Fibroblast of lung (primary cell): ENCODE data around the gene GPHN. TPM values are rescaled to one million over a fixed set of nuclear protein-coding genes. Genes with fewer than 3 reads are reported as not detected.

ENCODE experiments used
- DNase-seq, 2 donors: peaks; one replicate each; pipeline versions ENCODE4 v3.0.0 to v3.0.0-alpha.2; 2010; ENCODE audit warnings: low read depth in 2 of 2
- H2AFZ ChIP-seq: 2 replicates; pipeline ENCODE4 v1.5.1; 2012; ENCODE audit warnings: low read length, control low read depth, inconsistent platforms
- H3K27ac ChIP-seq: 2 replicates; pipeline ENCODE4 v1.5.1; 2011; ENCODE audit warnings: low read length, control low read depth; ENCODE audit not compliant: insufficient read depth
- H3K27me3 ChIP-seq: 2 replicates; pipeline ENCODE4 v1.5.1; 2011; ENCODE audit warnings: mild to moderate bottlenecking, low read length; ENCODE audit not compliant: control insufficient read depth, insufficient read depth
- H3K36me3 ChIP-seq: 2 replicates; pipeline ENCODE4 v1.5.1; 2011; ENCODE audit warnings: low read length; ENCODE audit not compliant: control insufficient read depth, insufficient read depth
- H3K4me1 ChIP-seq: 2 replicates; pipeline ENCODE4 v1.5.1; 2011; ENCODE audit warnings: low read length; ENCODE audit not compliant: control insufficient read depth, insufficient read depth; ENCODE audit errors: extremely low read depth
- H3K4me2 ChIP-seq: 2 replicates; pipeline ENCODE4 v1.5.1; 2011; ENCODE audit warnings: low read length, control low read depth; ENCODE audit not compliant: insufficient read depth; ENCODE audit errors: extremely low read depth
- H3K4me3 ChIP-seq, 4 experiments: fragments of 200-600 bp in 1 of 4; sonication (generic) in 1 of 4; replicated peaks in 1 of 4; 2 replicates each; pipeline ENCODE4 v1.5.1; 2011 to 2016; ENCODE audit warnings: low read length in 4 of 4, low read depth in 3 of 4, mild to moderate bottlenecking in 3 of 4, control low read depth in 2 of 4, inconsistent platforms in 1 of 4, mixed read lengths in 1 of 4; ENCODE audit not compliant: insufficient read depth in 1 of 4; ENCODE audit errors: control extremely low read depth in 1 of 4
- H3K79me2 ChIP-seq: 2 replicates; pipeline ENCODE4 v1.5.1; 2012; ENCODE audit warnings: mild to moderate bottlenecking, low read length, inconsistent platforms; ENCODE audit not compliant: control insufficient read depth, insufficient read depth
- H3K9ac ChIP-seq: 2 replicates; pipeline ENCODE4 v1.5.1; 2011; ENCODE audit warnings: mild to moderate bottlenecking, low read length, control low read depth; ENCODE audit not compliant: insufficient read depth
- H3K9me3 ChIP-seq: 2 replicates; pipeline ENCODE4 v1.5.1; 2012; ENCODE audit warnings: low read depth, low read length; ENCODE audit not compliant: control insufficient read depth, insufficient read depth
- H4K20me1 ChIP-seq: 2 replicates; pipeline ENCODE4 v1.5.1; 2011; ENCODE audit warnings: low read length; ENCODE audit not compliant: control insufficient read depth, insufficient read depth; ENCODE audit errors: extremely low read depth
- CTCF ChIP-seq, 2 donors: IDR thresholded peaks in 1 of 2; conservative IDR thresholded peaks in 1 of 2; 1 replicate in 1 of 2; 2 replicates in 1 of 2; pipeline ENCODE4 v1.5.1; 2011 to 2012; ENCODE audit warnings: low read length in 2 of 2, control low read depth in 1 of 2, inconsistent platforms in 1 of 2, low read depth in 1 of 2, mild to moderate bottlenecking in 1 of 2
- EZH2 ChIP-seq: IDR thresholded peaks from 2 replicates; pipeline ENCODE4 v1.5.1; 2012; ENCODE audit warnings: low read length, control low read depth, mild to moderate bottlenecking; ENCODE audit errors: missing control alignments
- polyA plus RNA-seq, 2 donors: library from polyadenylated mRNA; depleted of rRNA in 1 of 2; stranded (reverse) in 1 of 2; unstranded in 1 of 2; fragments of >200 nt; gene quantifications; 2 replicates each; pipeline ENCODE4 v1.2.1, GENCODE V29; 2011 to 2012; ENCODE audit warnings: missing spikeins in 1 of 2
- total RNA-seq: library from RNA; depleted of rRNA; stranded (reverse); fragments of >200 nt; gene quantifications from 2 replicates; pipeline ENCODE4 v1.2.1, GENCODE V29; 2014

The GPHN gene
- total and polyA plus RNA-seq, 2 donors (not counting 1 experiment from before 2014, with no cell fraction given) = 8.3 to 13.9 TPM

- no peak overlapping the region for H3K27ac ChIP-seq
- H3K4me2 ChIP-seq = no peak overlapping the region
- H4K20me1 ChIP-seq = no peaks in the 10 kb centered on the region
- no peaks in the 10 kb centered on the region for H3K79me2 ChIP-seq
- no peaks in the 10 kb centered on the region for H3K9me3 ChIP-seq
- no peak overlapping the region for H3K9ac ChIP-seq
- no peaks in the 10 kb centered on the region for H3K27me3 ChIP-seq
- H3K4me3 ChIP-seq = no peak overlapping the region
- no peak for TF ChIP-seq CTCF (conservative IDR thresholded peaks at IDR 0.05 in 1 of 2, IDR thresholded peaks at IDR 0.05 in 1 of 2; ENCODE audit: low read depth in 1 of 2, low read length in 2 of 2)
- no peak for TF ChIP-seq EZH2
- no peaks in the 10 kb centered on the region for H3K36me3 ChIP-seq
- H2AFZ ChIP-seq = no peak overlapping the region
- no peaks in the 10 kb centered on the region for H3K4me1 ChIP-seq
- DNase-seq = no peak
These were observed 464.5 kb downstream of the GPHN start for GRCh38 chr14:66972469-66972868.

GRCh38 chr14:66974397-66975025 is 466.6 kb downstream of the GPHN start:
- Histone ChIP-seq H4K20me1 (no peaks in the 10 kb centered on the region), H3K36me3 (no peaks in the 10 kb centered on the region), H3K79me2 (no peaks in the 10 kb centered on the region), H3K9me3 (no peaks in the 10 kb centered on the region), H3K27ac (no peak overlapping the region), H2AFZ (no peak overlapping the region), H3K4me1 (no peaks in the 10 kb centered on the region), H3K4me3 (no peak overlapping the region), H3K27me3 (no peaks in the 10 kb centered on the region), H3K9ac (no peak overlapping the region), H3K4me2 (no peak overlapping the region)
- DNase-seq = peak in 1 of 2 donors; percentile 65
- TF ChIP-seq CTCF (conservative IDR thresholded peaks at IDR 0.05 in 1 of 2, IDR thresholded peaks at IDR 0.05 in 1 of 2; ENCODE audit: low read depth in 1 of 2, low read length in 2 of 2) = no peak
- TF ChIP-seq EZH2 = no peak

- Histone ChIP-seq H2AFZ (no peak overlapping the region), H3K79me2 (no peaks in the 10 kb centered on the region), H3K36me3 (no peaks in the 10 kb centered on the region), H3K27me3 (no peaks in the 10 kb centered on the region), H4K20me1 (no peaks in the 10 kb centered on the region), H3K4me3 (no peak overlapping the region), H3K4me2 (no peak overlapping the region), H3K9me3 (no peaks in the 10 kb centered on the region), H3K9ac (no peak overlapping the region), H3K4me1 (no peaks in the 10 kb centered on the region), H3K27ac (no peak overlapping the region)
- DNase-seq = no peak
- TF ChIP-seq EZH2 (no peak), CTCF (conservative IDR thresholded peaks at IDR 0.05 in 1 of 2, IDR thresholded peaks at IDR 0.05 in 1 of 2; ENCODE audit: low read depth in 1 of 2, low read length in 2 of 2) (no peak)
These were observed 467.3 kb downstream of the GPHN start for GRCh38 chr14:66975251-66975650.
